SW480 (cell line): ENCODE results near the gene SGPP2.

Experiments
- DNase-seq: peaks from one replicate; pipeline ENCODE4 v3.0.0-alpha.2; 2016; ENCODE audit warnings: low spot score

The SGPP2 gene

GRCh38 chr2:222470802-222471468 lies 46.6 kb downstream of the SGPP2 start:
- DNase-seq, result no peak

- DNase-seq, result no peak
Measured at GRCh38 chr2:222477962-222478608, 53.7 kb downstream of the SGPP2 start.

GRCh38 chr2:222479859-222480258 lies 55.5 kb downstream of the SGPP2 start:
- DNase-seq, result no peak

DNA sequence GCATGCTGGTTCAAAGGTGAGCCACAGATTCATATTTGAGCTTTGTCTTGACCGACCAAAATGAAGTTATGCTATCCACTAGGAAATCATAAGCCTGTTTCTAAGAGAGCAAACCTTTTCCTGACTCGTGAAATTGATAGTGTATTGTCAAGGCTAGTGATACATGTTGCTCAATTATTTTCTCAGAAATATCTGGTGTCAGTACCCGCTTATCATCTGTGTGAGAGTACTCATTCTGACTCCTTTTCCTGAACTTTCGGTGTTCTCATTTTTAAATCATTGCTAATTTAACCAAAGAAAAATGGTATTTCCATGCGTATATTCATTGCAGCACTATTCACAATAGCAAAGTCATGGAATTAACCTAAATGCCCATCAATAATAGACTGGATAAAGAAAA lies 56.2 kb downstream of the SGPP2 start:
- DNase-seq, result no peak

- no peak for DNase-seq
Measured at GRCh38 chr2:222481941-222482340, 57.6 kb downstream of the SGPP2 start.

DNA sequence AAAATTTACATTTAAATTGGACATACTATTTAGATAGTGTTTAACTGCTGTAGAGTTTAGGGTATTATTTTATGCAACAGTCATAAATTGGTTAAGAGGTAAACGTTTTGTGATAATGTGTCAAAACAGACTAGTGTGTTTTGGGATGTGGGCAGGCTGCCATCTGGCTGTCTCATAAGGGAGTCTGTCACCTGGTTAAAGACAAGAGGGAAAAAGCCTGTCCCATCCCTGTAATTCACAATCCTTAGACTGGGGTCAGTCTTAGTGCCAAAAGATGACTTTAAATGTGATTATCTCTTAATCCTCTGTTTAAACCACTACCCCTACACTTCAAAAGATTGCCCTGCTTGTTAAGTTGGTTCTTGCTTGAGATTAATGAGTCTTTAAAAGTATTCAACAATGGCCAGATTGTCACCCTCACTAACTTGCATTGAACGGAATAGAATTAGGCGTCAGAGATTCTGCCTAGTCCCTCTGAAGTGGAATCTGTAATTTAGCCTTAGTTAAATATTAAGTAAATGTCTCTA lies 59.2 kb downstream of the SGPP2 start:
- peak; percentile 8 for DNase-seq

GRCh38 chr2:222485367-222486211 lies 61.2 kb downstream of the SGPP2 start:
- DNase-seq, result no peak

DNA sequence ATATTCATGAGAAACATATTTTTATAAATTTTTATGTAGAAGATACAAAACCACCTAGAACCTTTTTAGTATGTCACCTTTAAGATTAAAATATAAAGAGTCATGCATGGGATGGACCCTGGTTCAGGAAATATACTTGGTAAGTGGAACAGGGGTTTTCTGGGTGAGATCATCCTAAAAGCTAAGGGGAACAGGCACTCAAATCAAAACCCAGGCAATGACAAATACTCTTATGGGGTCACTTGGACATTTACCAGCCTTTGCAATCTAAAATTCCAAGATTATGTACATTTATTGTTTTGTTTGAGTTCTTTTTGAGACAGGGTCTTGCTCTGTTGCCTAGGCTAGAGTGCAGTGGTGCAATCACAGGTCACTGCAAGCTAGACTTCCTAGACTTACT lies 65.8 kb downstream of the SGPP2 start:
- DNase-seq, result no peak

DNA sequence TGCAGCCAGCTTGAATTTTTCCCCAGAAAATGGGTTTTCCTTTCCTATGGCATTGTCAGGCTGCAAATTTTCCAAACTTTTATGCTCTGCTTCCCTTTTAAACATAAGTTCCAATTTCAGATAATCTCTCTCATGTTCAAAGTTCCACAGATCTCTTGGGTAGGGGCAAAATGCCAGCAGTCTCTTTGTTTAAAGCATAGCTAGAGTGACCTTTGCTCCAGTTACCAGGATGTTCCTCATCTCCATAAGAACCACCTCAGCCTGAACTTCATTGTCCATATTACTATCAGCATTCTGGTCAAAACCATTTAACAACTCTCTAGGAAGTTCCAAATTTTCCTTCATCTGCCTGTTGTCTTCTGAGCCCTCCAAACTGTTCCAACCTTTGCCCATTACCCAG lies 68.3 kb downstream of the SGPP2 start:
- DNase-seq, result no peak

GRCh38 chr2:222494104-222494739 lies 69.9 kb downstream of the SGPP2 start:
- DNase-seq, result no peak

DNA sequence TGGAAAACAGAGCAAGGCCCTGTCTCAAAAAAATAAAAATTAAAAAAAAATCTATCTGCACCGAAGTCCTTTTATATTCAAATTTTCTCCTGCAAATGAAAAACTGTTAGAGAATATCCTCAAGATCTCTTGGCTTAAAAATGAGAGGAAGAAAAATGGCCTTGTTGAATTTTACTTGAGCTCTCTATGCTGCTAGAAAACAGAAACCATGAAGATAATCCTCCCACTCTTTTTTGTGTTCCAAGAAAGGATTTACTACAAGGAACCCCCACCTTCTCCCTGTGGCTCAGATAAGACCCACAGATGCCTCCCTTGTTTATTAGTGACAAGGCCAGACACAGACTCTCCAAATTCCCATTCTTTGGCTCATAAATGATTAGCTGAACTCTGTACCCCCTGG lies 71.0 kb downstream of the SGPP2 start:
- no peak for DNase-seq

DNA sequence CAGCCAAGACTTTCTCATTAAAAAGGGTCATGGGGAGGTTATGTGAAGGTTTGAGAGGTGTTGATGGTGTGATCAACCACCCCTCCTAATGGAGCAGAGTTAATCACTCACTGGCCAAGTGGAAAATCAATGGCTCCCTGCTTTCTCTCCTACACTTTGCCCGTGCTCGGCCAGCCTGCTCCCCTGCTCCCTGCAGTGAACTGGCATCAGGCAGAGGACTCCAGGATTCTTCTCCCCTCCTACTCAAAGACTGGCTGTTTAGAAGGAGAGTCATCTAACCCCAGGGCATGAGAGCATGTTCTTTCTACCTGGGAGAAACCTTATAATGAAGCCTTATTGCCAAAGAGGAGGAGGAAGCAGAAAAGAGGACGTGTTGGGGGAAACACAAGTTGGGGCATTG lies 74.9 kb downstream of the SGPP2 start:
- no peak for DNase-seq

GRCh38 chr2:222504191-222504590 lies 79.8 kb downstream of the SGPP2 start:
- DNase-seq, result no peak

DNA sequence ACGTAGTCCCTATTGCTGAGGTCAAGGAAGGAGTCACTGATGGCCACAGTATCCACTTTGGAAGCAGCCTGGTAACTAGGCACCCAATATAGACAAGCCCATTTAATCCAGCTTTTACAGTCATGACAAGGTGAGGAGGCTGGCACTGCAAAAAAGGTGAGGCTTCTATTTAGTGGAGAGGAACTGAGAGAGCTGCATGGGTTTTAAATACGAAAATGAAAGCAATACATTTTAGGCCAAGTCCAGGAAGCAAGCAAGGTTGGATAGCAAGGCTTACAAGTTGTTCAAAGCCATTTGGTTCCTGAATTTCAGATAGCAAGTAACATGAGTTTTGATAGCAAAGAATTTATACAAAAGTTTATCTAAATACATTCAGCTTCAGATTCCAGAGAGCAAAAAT lies 80.4 kb downstream of the SGPP2 start:
- DNase-seq, result no peak

DNA sequence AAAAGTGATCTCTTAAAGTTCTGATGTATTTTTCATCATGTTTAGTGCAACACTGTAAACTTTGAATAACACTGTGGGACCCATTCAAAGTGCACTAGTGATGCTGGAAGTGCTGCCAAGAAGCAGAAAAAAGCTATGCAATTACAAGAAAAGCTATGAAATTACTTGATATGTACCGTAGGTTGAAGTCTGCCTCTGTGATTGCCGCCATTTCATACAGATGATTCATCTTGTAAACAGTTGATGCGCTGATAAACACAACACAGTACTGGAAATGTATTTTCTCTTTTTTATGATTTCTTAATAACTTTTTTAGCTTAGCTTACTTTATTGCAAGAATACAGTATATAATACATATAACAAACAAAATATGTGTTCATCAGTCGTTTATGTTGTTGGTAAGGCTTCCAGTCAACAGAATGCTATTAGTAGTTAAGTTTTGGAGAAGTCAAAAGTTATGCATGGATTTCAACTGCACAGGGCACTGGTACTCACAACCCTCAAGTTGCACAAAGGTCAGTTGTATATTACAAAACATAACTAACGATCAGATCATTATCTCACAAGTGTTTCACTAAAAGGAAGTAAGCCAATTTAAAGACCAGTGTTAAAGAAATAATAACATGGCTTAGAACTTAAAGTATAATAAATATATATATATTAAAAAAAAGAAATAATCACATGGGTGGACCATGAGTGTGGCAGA lies 82.0 kb downstream of the SGPP2 start:
- no peak for DNase-seq

- DNase-seq, result no peak
Measured at GRCh38 chr2:222514901-222515300, 90.6 kb downstream of the SGPP2 start.

DNA sequence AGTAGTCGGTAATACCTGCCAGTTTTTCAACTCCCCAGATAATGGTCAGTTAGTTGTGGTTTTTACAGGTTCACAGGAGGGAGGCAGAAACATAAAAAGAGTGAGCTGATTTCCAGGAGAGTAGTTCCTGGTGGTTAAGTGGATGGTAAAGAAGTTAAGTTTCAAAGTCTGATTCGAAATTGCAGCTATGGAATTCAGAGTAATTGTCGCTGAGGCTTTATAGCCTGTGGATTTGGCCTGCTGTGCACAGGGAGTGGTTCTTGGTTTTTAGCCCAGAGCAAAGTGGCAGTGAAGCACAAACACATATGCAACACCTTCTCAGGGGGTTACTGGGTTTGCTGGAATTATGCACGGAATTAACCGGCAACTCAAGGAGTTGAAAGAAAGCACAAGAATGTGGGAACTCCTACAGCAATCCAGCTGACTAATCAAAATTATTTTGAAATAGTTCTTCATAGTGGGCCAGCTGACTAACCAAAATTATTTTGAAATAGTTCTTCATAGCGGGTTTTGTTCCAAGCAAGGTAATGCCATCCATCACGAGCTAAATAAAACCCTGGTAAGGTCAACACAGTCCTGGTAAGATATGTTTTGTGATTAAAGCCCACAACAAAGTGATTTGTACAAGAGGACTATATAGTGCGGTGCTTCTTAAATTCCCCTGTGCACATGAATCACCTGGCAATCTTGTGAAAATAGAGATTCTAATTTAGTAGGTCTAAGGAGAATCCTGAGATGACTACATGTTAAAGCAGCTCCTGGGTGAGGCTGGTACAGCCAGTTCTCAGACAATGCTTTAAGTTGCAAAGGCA lies 94.4 kb downstream of the SGPP2 start:
- DNase-seq, result peak; percentile 64

GRCh38 chr2:222521099-222521498 lies 96.8 kb downstream of the SGPP2 start:
- DNase-seq, result no peak

DNA sequence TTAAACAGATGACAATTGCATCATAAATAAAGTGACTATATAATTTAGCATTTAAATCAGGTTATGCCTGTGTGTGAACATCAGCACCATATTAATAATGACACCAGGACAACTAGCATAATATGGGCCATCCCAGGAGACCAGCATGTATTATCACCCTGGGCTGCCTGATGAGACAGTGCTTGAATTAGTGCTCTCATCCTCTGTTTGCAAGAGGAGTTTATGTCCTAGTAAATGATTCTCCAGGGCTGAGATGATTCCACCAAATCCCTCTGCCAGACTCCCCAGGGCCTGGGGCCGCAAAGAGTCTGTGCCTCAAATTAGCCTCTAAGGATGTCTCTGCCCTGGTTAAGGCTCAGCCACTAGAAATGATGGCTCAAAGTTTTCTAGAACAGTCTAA lies 97.7 kb downstream of the SGPP2 start:
- no peak for DNase-seq

DNA sequence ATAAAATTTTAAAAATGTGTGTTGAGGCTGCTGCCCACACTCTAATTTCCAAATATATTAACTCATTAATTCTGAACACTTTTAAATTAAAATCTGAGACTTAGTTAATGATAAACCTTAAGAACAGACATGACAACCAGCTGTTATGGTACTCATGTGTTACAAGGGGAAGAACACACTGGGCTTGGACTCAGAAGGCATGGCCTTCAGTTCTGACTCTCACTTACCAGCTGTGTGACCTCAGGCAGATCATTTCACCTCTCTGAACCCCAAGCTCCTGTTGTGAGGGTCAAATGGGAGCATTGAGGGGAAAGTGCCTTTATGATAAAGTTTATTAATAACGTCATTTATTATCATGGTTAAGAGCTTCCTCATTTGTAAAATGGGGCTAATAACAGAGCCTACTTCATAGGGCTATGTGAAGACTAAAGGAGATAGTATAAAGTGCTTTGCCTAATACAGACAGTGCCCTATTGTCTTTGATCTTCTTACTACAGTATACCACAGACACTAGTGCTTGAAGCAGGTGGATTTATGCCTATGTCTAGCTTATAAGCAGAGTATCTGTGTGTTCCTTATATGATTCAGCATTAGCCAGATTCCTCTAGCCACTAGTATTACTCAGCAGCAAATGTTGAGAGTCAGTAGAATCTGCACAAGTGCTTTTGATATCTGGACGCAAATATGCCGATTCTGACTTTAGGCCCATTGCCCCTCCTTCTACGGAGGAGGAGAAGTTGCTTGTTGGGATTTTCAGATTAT lies 99.6 kb downstream of the SGPP2 start:
- peak; percentile 7 for DNase-seq
